CD8-positive, alpha-beta memory T cell (primary cell): ENCODE data around the gene RCC1. TPM values are rescaled to one million over a fixed set of nuclear protein-coding genes. Genes with fewer than 3 reads are reported as not detected.
A peak's percentile ranks its signal among the peaks of the same experiment; 100 is the strongest.

ENCODE experiments used
- CTCF ChIA-PET: fragments of 350-600 bp; sonication (Branson Sonifier 250); formaldehyde crosslinking; loops from one replicate; lab custom pipeline; 2021; ENCODE audit warnings: antibody characterized with exemption; lab: Charles Lee
- POLR2A ChIA-PET: fragments of 350-600 bp; sonication (Branson Sonifier 250); formaldehyde crosslinking; loops from one replicate; lab custom pipeline; 2021; ENCODE audit warnings: antibody characterized with exemption; lab: Charles Lee
- DNase-seq, 5 donors: peaks; one replicate each; pipeline versions ENCODE4 v3.0.0 to v3.0.0-alpha.2; 2020 to 2022; ENCODE audit warnings: mixed read lengths in 1 of 5
- H3K27ac ChIP-seq: one replicate; pipeline ENCODE4 v1.7.0; 2013; ENCODE audit warnings: low read depth, mild to moderate bottlenecking, low read length, moderate library complexity
- H3K27me3 ChIP-seq: 2 replicates; pipeline ENCODE4 v1.7.0; 2013; ENCODE audit warnings: low read length, mild to moderate bottlenecking; ENCODE audit not compliant: insufficient read depth, poor library complexity, severe bottlenecking
- H3K36me3 ChIP-seq: 2 replicates; pipeline ENCODE4 v1.7.0; 2013; ENCODE audit warnings: mild to moderate bottlenecking, low read length, moderate library complexity; ENCODE audit not compliant: insufficient read depth
- H3K4me1 ChIP-seq: 2 replicates; pipeline ENCODE4 v1.7.0; 2013; ENCODE audit warnings: mild to moderate bottlenecking, low read length, moderate library complexity; ENCODE audit not compliant: insufficient read depth
- H3K4me3 ChIP-seq: 2 replicates; pipeline ENCODE4 v1.7.0; 2013; ENCODE audit warnings: mild to moderate bottlenecking, low read length
- H3K9me3 ChIP-seq: 2 replicates; pipeline ENCODE4 v1.7.0; 2013; ENCODE audit warnings: mild to moderate bottlenecking, low read length
- H3K27ac Mint-ChIP-seq, 8 donors: one replicate each; pipeline ENCODE4 v1.8.0; 2020 to 2021; ENCODE audit warnings: mixed read lengths in 8 of 8, mild to moderate bottlenecking in 6 of 8, inconsistent platforms in 3 of 8, moderate library complexity in 3 of 8
- H3K27me3 Mint-ChIP-seq, 2 donors: one replicate each; pipeline ENCODE4 v1.8.0; 2020 to 2021; ENCODE audit warnings: mixed read lengths in 2 of 2, mild to moderate bottlenecking in 1 of 2, moderate library complexity in 1 of 2
- H3K36me3 Mint-ChIP-seq, 3 donors: one replicate each; pipeline ENCODE4 v1.8.0; 2020 to 2021; ENCODE audit warnings: mixed read lengths in 3 of 3, inconsistent platforms in 1 of 3, mild to moderate bottlenecking in 1 of 3
- H3K4me1 Mint-ChIP-seq, 3 donors: one replicate each; pipeline ENCODE4 v1.8.0; 2020 to 2021; ENCODE audit warnings: mixed read lengths in 3 of 3, inconsistent platforms in 1 of 3, mild to moderate bottlenecking in 1 of 3
- H3K4me3 Mint-ChIP-seq, 7 donors: one replicate each; pipeline ENCODE4 v1.8.0; 2020 to 2021; ENCODE audit warnings: mixed read lengths in 7 of 7, mild to moderate bottlenecking in 6 of 7, moderate library complexity in 4 of 7, inconsistent platforms in 2 of 7
- H3K9me3 Mint-ChIP-seq, 5 donors: one replicate each; pipeline ENCODE4 v1.8.0; 2020 to 2022; ENCODE audit warnings: mixed read lengths in 5 of 5, mild to moderate bottlenecking in 3 of 5, moderate library complexity in 2 of 5, inconsistent platforms in 1 of 5
- polyA plus RNA-seq: library from polyadenylated mRNA; unstranded; fragments of 300-500 nt; fragmentation: Illumina TruSeq; gene quantifications from one replicate; pipeline ENCODE4 v1.2.3, GENCODE V29; 2021
- total RNA-seq, 2 experiments: library from RNA; stranded (reverse); gene quantifications; one replicate each; pipeline ENCODE4 v1.2.3, GENCODE V29; 2021

RCC1 gene
- total and polyA plus RNA-seq, 3 experiments from 2014 or later: 14.0 to 116 (median 115) TPM

- Histone ChIP-seq H3K9me3 (no peaks in the 10 kb centered on the region), H3K27me3 (no peaks in the 10 kb centered on the region), H3K4me1 (peaks cover 47% of the 10 kb centered on the region), H3K36me3 (peaks cover 33% of the 10 kb centered on the region), H3K27ac (peak overlapping the region; percentile 90), H3K4me3 (peak overlapping the region; percentile 99)
- Mint-ChIP-seq H3K36me3 (peaks cover 4 to 67% (median 20%) of the 10 kb centered on the region in 3 donors), H3K27ac (peak overlapping the region; percentile 89 to 99 (median 96)), H3K27me3 (peaks cover 0 to 6% of the 10 kb centered on the region in 2 donors), H3K4me1 (peaks cover 49 to 61% (median 59%) of the 10 kb centered on the region in 3 donors), H3K9me3 (no peaks in the 10 kb centered on the region), H3K4me3 (peak overlapping the region; percentile 93 to 99 (median 97))
- no peak for DNase-seq
- ChIA-PET POLR2A (interaction anchor here (0.5 to 3.7 kb wide), 7 partner anchors 9 to 162 kb away, joined by 3 to 28 read pairs (median 6); partner anchors contain the start of genes GMEB1, RNU11 and TRNAU1AP), CTCF (interaction anchor here (0.8 to 2.9 kb wide), 6 partner anchors 9 to 259 kb away, joined by 3 to 12 read pairs (median 6); partner anchors contain the start of genes TAF12 and YTHDF2)
Measured at GRCh38 chr1:28507247-28507645, 1.4 kb downstream of the RCC1 start.

DNA sequence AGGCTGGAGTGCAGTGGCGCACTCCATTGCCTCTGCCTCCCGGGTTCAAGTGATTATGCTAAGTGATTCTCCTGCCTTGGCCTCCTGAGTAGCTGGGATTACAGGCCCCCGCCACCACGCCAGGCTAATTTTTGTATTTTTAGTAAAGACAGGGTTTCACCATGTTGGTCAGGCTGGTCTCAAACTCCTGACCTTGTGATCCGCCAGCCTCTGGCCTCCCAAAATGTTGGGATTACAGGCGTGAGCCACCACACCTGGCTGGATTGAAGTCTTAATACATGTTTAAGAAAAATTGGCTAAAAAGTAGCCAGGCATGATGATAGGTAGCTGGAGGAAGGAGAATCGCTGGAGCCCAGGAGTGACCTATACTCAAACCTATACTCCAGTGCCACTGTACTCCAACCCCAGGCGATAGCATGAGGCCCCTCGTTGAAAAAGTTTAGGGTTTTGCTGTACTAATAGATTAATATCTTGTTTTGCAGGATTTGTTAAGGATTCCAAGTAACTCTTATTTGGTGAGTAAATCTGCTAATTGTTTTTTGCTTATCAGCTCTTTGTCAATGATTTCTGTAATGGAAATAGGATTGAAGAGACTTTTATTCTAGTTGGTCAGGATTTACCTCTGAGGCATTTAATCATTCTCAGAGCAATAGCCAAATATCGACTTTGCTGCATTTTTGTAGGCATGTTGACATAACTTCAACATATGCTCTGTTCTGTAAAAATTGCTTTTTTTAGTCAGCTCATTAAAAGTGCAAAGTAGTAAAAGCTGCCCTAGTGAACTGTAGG lies 2.0 kb downstream of the RCC1 start:
- H3K9me3 Mint-ChIP-seq: no peaks in the 10 kb centered on the region
- peaks cover 0 to 6% of the 10 kb centered on the region in 2 donors for H3K27me3 Mint-ChIP-seq
- ChIA-PET POLR2A (interaction anchor here (0.5 to 3.7 kb wide), 8 partner anchors 9 to 261 kb away, joined by 3 to 28 read pairs (median 8); partner anchors contain the start of genes GMEB1, RNU11 and TRNAU1AP), CTCF (interaction anchor here (0.8 to 2.9 kb wide), 6 partner anchors 9 to 259 kb away, joined by 3 to 12 read pairs (median 6); partner anchors contain the start of genes TAF12 and YTHDF2)
- no peak for DNase-seq
- Histone ChIP-seq H3K27ac (peak overlapping the region; percentile 90), H3K27me3 (no peaks in the 10 kb centered on the region), H3K9me3 (no peaks in the 10 kb centered on the region), H3K36me3 (peaks cover 33% of the 10 kb centered on the region), H3K4me3 (peak overlapping the region; percentile 99), H3K4me1 (peaks cover 47% of the 10 kb centered on the region)
- peaks cover 54 to 66% (median 65%) of the 10 kb centered on the region in 3 donors for H3K4me1 Mint-ChIP-seq
- H3K4me3 Mint-ChIP-seq: peak overlapping the region; percentile 93 to 99 (median 97)
- H3K36me3 Mint-ChIP-seq: peaks cover 4 to 73% (median 23%) of the 10 kb centered on the region in 3 donors
- H3K27ac Mint-ChIP-seq: peak overlapping the region; percentile 89 to 99 (median 96)

DNA sequence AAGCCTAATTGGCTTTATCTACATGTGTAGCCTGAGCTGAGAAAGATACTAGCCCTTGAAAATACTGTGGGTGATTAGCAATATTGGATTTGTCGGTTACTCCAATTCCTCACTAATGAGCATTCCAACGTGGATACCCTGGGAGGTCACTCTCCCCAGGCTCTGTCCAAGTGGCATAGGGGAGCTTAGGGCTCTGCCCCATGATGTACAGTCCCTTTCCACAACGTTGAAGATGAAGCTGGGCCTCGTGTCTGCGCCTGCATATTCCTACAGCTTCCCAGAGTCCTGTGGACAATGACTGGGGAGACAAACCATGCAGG lies 2.6 kb downstream of the RCC1 start:
- CTCF ChIA-PET: interaction anchor here (1.6 to 2.9 kb wide), 6 partner anchors 8 to 260 kb away, joined by 5 to 12 read pairs (median 8); partner anchors contain the start of genes TAF12 and YTHDF2
- peaks cover 54 to 67% (median 66%) of the 10 kb centered on the region in 3 donors for H3K4me1 Mint-ChIP-seq
- peaks cover 0 to 6% of the 10 kb centered on the region in 2 donors for H3K27me3 Mint-ChIP-seq
- H3K27me3 ChIP-seq: no peaks in the 10 kb centered on the region
- DNase-seq: no peak
- H3K4me3 ChIP-seq: peak overlapping the region; percentile 99
- H3K36me3 Mint-ChIP-seq: peaks cover 4 to 78% (median 23%) of the 10 kb centered on the region in 3 donors
- peaks cover 47% of the 10 kb centered on the region for H3K4me1 ChIP-seq
- no peaks in the 10 kb centered on the region for H3K9me3 Mint-ChIP-seq
- peak overlapping the region; percentile 93 to 99 (median 97) for H3K4me3 Mint-ChIP-seq
- peak overlapping the region; percentile 69 to 96 (median 90) for H3K27ac Mint-ChIP-seq
- no peaks in the 10 kb centered on the region for H3K9me3 ChIP-seq
- POLR2A ChIA-PET: interaction anchor here (0.8 to 2.6 kb wide), 4 partner anchors 8 to 262 kb away, joined by 6 to 11 read pairs (median 8); partner anchors contain the start of gene GMEB1
- H3K36me3 ChIP-seq: peaks cover 33% of the 10 kb centered on the region
- peak overlapping the region; percentile 90 for H3K27ac ChIP-seq

- H3K4me1 ChIP-seq: peaks cover 47% of the 10 kb centered on the region
Measured at GRCh38 chr1:28509705-28510272, 3.9 kb downstream of the RCC1 start.

GRCh38 chr1:28510273-28510969 lies 4.6 kb downstream of the RCC1 start:
- peaks cover 38% of the 10 kb centered on the region for H3K36me3 ChIP-seq
- Mint-ChIP-seq H3K27ac (peak overlapping the region; percentile 52 to 96 (median 89)), H3K9me3 (no peaks in the 10 kb centered on the region), H3K4me1 (peaks cover 50 to 63% (median 62%) of the 10 kb centered on the region in 3 donors), H3K36me3 (peaks cover 4 to 88% (median 25%) of the 10 kb centered on the region in 3 donors), H3K4me3 (peak overlapping the region; percentile 93 to 99 (median 97)), H3K27me3 (peaks cover 0 to 6% of the 10 kb centered on the region in 2 donors)
- peak overlapping the region; percentile 55 for H3K4me3 ChIP-seq
- ChIA-PET POLR2A (interaction anchor here (1.2 to 1.8 kb wide), 2 partner anchors 69 to 71 kb away, joined by 4 to 6 read pairs; no protein-coding TSS in a partner anchor), CTCF (interaction anchor here (1.4 to 2.9 kb wide), 6 partner anchors 8 to 367 kb away, joined by 3 to 12 read pairs (median 8); partner anchors contain the start of gene TAF12)
- no peaks in the 10 kb centered on the region for H3K9me3 ChIP-seq
- peak overlapping the region; percentile 90 for H3K27ac ChIP-seq
- no peaks in the 10 kb centered on the region for H3K27me3 ChIP-seq
- peaks cover 44% of the 10 kb centered on the region for H3K4me1 ChIP-seq
- no peak for DNase-seq

More at GRCh38 chr1:28509705-28510272, 3.9 kb downstream of the RCC1 start:
- Histone ChIP-seq H3K36me3 (peaks cover 38% of the 10 kb centered on the region), H3K27me3 (no peaks in the 10 kb centered on the region), H3K9me3 (no peaks in the 10 kb centered on the region), H3K27ac (peak overlapping the region; percentile 90), H3K4me3 (peak overlapping the region; percentile 55)
- Mint-ChIP-seq H3K27ac (peak overlapping the region; percentile 52 to 96 (median 89)), H3K9me3 (no peaks in the 10 kb centered on the region), H3K4me3 (peak overlapping the region; percentile 93 to 99 (median 97)), H3K4me1 (peaks cover 54 to 67% (median 66%) of the 10 kb centered on the region in 3 donors), H3K36me3 (peaks cover 4 to 86% (median 24%) of the 10 kb centered on the region in 3 donors), H3K27me3 (peaks cover 0 to 6% of the 10 kb centered on the region in 2 donors)
- ChIA-PET CTCF (interaction anchor here (1.4 to 2.9 kb wide), 6 partner anchors 9 to 367 kb away, joined by 3 to 12 read pairs (median 8); partner anchors contain the start of gene TAF12), POLR2A (interaction anchor here (0.8 to 1.9 kb wide), 2 partner anchors 72 to 133 kb away, joined by 4 to 8 read pairs; partner anchors contain the start of gene TAF12)
- DNase-seq: no peak

DNA sequence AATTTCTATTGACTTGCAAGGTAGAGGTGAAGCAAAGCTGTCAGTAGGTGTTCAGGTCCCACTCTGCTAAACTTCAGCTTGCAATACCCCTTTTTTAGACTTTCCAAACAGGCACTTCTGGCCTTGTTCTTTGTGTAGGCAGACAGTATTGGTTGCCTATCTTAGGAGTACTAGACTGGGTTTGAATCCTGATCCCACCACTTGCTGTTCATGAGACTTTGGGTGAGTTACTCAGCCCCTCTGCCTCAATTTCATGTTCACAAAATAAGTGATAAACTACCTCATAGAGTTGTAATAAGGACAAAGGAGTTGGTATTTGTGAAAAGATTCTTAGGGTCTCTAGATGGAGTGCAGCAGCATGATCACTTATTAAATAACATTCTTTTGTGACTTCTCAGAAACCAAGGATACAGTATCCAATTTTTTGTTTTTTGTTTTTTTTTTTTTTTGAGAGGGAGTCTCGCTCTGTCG lies 5.2 kb downstream of the RCC1 start:
- H3K9me3 Mint-ChIP-seq: no peaks in the 10 kb centered on the region
- H3K4me1 ChIP-seq: peaks cover 42% of the 10 kb centered on the region
- no peaks in the 10 kb centered on the region for H3K27me3 ChIP-seq
- H3K27me3 Mint-ChIP-seq: peaks cover 0 to 6% of the 10 kb centered on the region in 2 donors
- H3K36me3 ChIP-seq: peaks cover 38% of the 10 kb centered on the region
- no peak for DNase-seq
- peak overlapping the region; percentile 81 to 99 (median 96) for H3K4me3 Mint-ChIP-seq
- ChIA-PET CTCF (interaction anchor here (1.4 to 1.8 kb wide), 2 partner anchors 68 to 366 kb away, joined by 3 to 6 read pairs; no protein-coding TSS in a partner anchor), POLR2A (interaction anchor here (0.5 to 1.8 kb wide), 5 partner anchors 40 to 657 kb away, joined by 4 to 7 read pairs (median 6); no protein-coding TSS in a partner anchor)
- peaks cover 46 to 58% (median 56%) of the 10 kb centered on the region in 3 donors for H3K4me1 Mint-ChIP-seq
- H3K27ac ChIP-seq: no peak overlapping the region
- no peaks in the 10 kb centered on the region for H3K9me3 ChIP-seq
- no peak overlapping the region for H3K4me3 ChIP-seq
- peak overlapping the region; percentile 52 to 95 (median 89) for H3K27ac Mint-ChIP-seq
- H3K36me3 Mint-ChIP-seq: peaks cover 4 to 83% (median 23%) of the 10 kb centered on the region in 3 donors
